Renal cortex interstitium (tissue), 11 donors: ENCODE results near the gene IL16. TPM values are rescaled to one million over a fixed set of nuclear protein-coding genes. Genes with fewer than 3 reads are reported as not detected.

ENCODE experiments used
- DNase-seq, 11 donors: peaks; one replicate each; pipeline ENCODE4 v3.0.0-alpha.2; 2013; ENCODE audit warnings: low read depth in 9 of 11, low spot score in 4 of 11; ENCODE audit errors: extremely low read depth in 1 of 11
- polyA plus RNA-seq, 3 donors: library from polyadenylated mRNA; unstranded; fragments of 120-200 nt; gene quantifications; one replicate each; pipeline ENCODE4 v1.2.1, GENCODE V29; 2013; ENCODE audit not compliant: insufficient read length in 3 of 3

The IL16 gene
- polyA plus RNA-seq, 3 donors = 5.2 to 5.5 (median 5.4) TPM

GRCh38 chr15:81297603-81298575 is 101.2 kb downstream of the IL16 start:
- DNase-seq = no peak

- no peak for DNase-seq
These were observed 101.9 kb downstream of the IL16 start for GRCh38 chr15:81298611-81299010.

- no peak for DNase-seq
These were observed 102.5 kb downstream of the IL16 start for GRCh38 chr15:81299156-81299555.

- DNase-seq = no peak
These were observed 103.1 kb downstream of the IL16 start for GRCh38 chr15:81299630-81300273.

GRCh38 chr15:81301385-81301784 is 104.7 kb downstream of the IL16 start:
- DNase-seq = no peak

- DNase-seq = no peak
These were observed 105.2 kb downstream of the IL16 start for GRCh38 chr15:81301815-81302399.

- no peak for DNase-seq
These were observed 106.0 kb downstream of the IL16 start for GRCh38 chr15:81302701-81303109.

GRCh38 chr15:81303244-81304225 is 106.9 kb downstream of the IL16 start:
- no peak for DNase-seq

GRCh38 chr15:81304226-81304625 is 107.5 kb downstream of the IL16 start:
- no peak for DNase-seq

- no peak for DNase-seq
These were observed 111.6 kb downstream of the IL16 start for GRCh38 chr15:81308260-81308659.

GRCh38 chr15:81309647-81310450 is 113.2 kb downstream of the IL16 start:
- DNase-seq = no peak

- DNase-seq = no peak
These were observed 113.8 kb downstream of the IL16 start for GRCh38 chr15:81310480-81310879.

- DNase-seq = no peak
These were observed 115.2 kb downstream of the IL16 start for GRCh38 chr15:81311752-81312464.

- DNase-seq = no peak
These were observed 116.3 kb downstream of the IL16 start for GRCh38 chr15:81312790-81313543.

- no peak for DNase-seq
These were observed 117.0 kb downstream of the IL16 start for GRCh38 chr15:81313686-81314085.

GRCh38 chr15:81314378-81314777 is 117.7 kb downstream of the IL16 start:
- DNase-seq = no peak
